Measurements from ENCODE around the gene EPB41L5.

DNA sequence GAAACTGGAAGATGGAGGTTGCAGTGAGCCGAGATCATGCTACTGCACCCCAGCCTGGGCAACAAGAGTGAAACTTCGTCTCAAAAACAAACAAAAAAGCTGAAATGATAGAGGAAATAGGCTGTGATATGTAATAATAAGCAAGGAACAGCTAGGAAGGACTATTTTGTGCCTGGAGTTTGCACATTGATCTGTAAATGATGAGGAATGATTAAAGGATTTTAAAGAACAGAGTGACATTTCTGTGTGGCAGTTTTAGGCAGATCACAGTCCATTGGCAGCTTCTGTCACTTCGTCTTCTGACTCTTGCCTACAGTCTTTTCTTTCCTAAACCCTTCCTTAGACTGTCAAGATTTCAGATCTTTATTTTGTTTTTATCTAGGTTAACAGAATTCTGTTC lies 19.4 kb downstream of the EPB41L5 start:
- TF ChIP-seq ZNF317 (CRISPR knock-in tag; IDR thresholded peaks at IDR 0.05; ENCODE audit: borderline replicate concordance, low read depth), result no peak
- TF ChIP-seq, protein P1, sequence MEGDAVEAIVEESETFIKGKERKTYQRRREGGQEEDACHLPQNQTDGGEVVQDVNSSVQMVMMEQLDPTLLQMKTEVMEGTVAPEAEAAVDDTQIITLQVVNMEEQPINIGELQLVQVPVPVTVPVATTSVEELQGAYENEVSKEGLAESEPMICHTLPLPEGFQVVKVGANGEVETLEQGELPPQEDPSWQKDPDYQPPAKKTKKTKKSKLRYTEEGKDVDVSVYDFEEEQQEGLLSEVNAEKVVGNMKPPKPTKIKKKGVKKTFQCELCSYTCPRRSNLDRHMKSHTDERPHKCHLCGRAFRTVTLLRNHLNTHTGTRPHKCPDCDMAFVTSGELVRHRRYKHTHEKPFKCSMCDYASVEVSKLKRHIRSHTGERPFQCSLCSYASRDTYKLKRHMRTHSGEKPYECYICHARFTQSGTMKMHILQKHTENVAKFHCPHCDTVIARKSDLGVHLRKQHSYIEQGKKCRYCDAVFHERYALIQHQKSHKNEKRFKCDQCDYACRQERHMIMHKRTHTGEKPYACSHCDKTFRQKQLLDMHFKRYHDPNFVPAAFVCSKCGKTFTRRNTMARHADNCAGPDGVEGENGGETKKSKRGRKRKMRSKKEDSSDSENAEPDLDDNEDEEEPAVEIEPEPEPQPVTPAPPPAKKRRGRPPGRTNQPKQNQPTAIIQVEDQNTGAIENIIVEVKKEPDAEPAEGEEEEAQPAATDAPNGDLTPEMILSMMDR (IDR thresholded peaks at IDR 0.05), result no peak
- no peak for TF ChIP-seq E2F4 (CRISPR knock-in tag; IDR thresholded peaks at IDR 0.05; ENCODE audit: borderline replicate concordance, low read depth)
- no peak for TF ChIP-seq NR2C2 (CRISPR knock-in tag; IDR thresholded peaks at IDR 0.05)
- TF ChIP-seq NFYB (CRISPR knock-in tag; conservative IDR thresholded peaks at IDR 0.05; ENCODE audit: low read depth), result no peak
- no peak for TF ChIP-seq NR3C1 (CRISPR knock-in tag; conservative IDR thresholded peaks at IDR 0.05; ENCODE audit: low read depth)
